Heart right ventricle (tissue), 16 donors: Measurements from ENCODE around the gene TBC1D4. TPM values are rescaled to one million over a fixed set of nuclear protein-coding genes. Genes with fewer than 3 reads are reported as not detected.

Experiments
- ATAC-seq, 8 donors: fragments of 200-7000 bp; cut with Tn5 transposase; one replicate each; pipeline ENCODE4 v1.9.1; 2020; ENCODE audit warnings: mild to moderate bottlenecking in 8 of 8, moderate library complexity in 8 of 8, moderate number of reproducible peaks in 1 of 8
- DNase-seq, 2 donors: peaks; one replicate each; pipeline ENCODE4 v3.0.0-alpha.2; 2020
- H3K27ac ChIP-seq, 10 donors: fragments of 200-600 bp; sonication (generic) in 2 of 10; one replicate each; pipeline versions ENCODE4 v1.5.0 to v1.8.0; 2020 to 2022; ENCODE audit warnings: mild to moderate bottlenecking in 3 of 10
- H3K27me3 ChIP-seq, 7 donors: fragments of 200-600 bp; one replicate each; pipeline ENCODE4 v1.8.0; 2021 to 2022; ENCODE audit warnings: mild to moderate bottlenecking in 2 of 7
- H3K36me3 ChIP-seq, 9 donors: fragments of 200-600 bp; sonication (generic) in 1 of 9; one replicate each; pipeline versions ENCODE4 v1.5.0 to v1.8.0; 2020 to 2022; ENCODE audit warnings: mild to moderate bottlenecking in 2 of 9
- H3K4me1 ChIP-seq, 9 donors: fragments of 200-600 bp; sonication (generic) in 1 of 9; one replicate each; pipeline versions ENCODE4 v1.5.0 to v1.8.0; 2020 to 2022; ENCODE audit warnings: mild to moderate bottlenecking in 4 of 9
- H3K4me3 ChIP-seq, 10 donors: fragments of 200-600 bp; sonication (generic) in 2 of 10; one replicate each; pipeline versions ENCODE4 v1.5.0 to v1.8.0; 2020 to 2022; ENCODE audit warnings: mild to moderate bottlenecking in 7 of 10, moderate library complexity in 2 of 10
- H3K9me3 ChIP-seq, 11 donors: fragments of 200-600 bp in 10 of 11; sonication (generic) in 2 of 11; one replicate each; pipeline versions ENCODE4 v1.5.0 to v1.8.0; 2013 to 2022; ENCODE audit warnings: mild to moderate bottlenecking in 2 of 11, control low read depth in 1 of 11, moderate library complexity in 1 of 11
- CTCF ChIP-seq, 9 donors: fragments of 200-600 bp; sonication (generic) in 2 of 9; IDR thresholded peaks; one replicate each; pipeline versions ENCODE4 v1.5.0 to v1.8.0; 2021 to 2022; ENCODE audit warnings: antibody characterized with exemption in 9 of 9, mild to moderate bottlenecking in 5 of 9, moderate library complexity in 1 of 9
- WGBS, 2 donors: extraction: QIAGEN DNeasy Blood & Tissue Kit; methylation state at CpG; one replicate each; pipeline ENCODE4 v1.1.7; 2013; ENCODE audit warnings: inconsistent platforms in 1 of 2; 5-methylcytosine and 5-hydroxymethylcytosine counted together
- intact Hi-C, 10 donors: fragments of 100-400 bp; cut with DNase I; formaldehyde crosslinking; loops; one replicate each; pipeline versions ENCODE4 v1.11.1 to v1.14.2; 2022
- polyA plus RNA-seq, 2 donors: library from polyadenylated mRNA; stranded (reverse); fragments of 200-250 nt; gene quantifications; one replicate each; pipeline ENCODE4 v1.2.3, GENCODE V29; 2013
- total RNA-seq, 10 donors: library from RNA; stranded (reverse); fragmentation: NEBNext Ultra II Directional in 3 of 10; extraction: Animal tissue kit (Norgen Biotek cat#: 25700) in 3 of 10; gene quantifications; one replicate each; pipeline versions ENCODE4 v1.2.1 to v1.2.4, GENCODE V29; 2021 to 2023
- donor health status: Arrhythmogenic right ventricular cardiomyopathy.
- donor health status: ischemic (EF 13 %, LVEDD 7.1; RV severe dilation, severe dysfunction).
- donor health status: healthy with polysubstance abuse.
- donor health status: DM: no; HTN: yes; CAD: no.
- donor health status: DM: no; HTN: no; CAD: no.
- donor health status: ischemic (EF 25% LVEDD 6.9; RV normal size, moderate dysfunction).
- donor health status: ischemic (EF 25% LVEDD 5.7; RV mildly dilated, moderate dysfunction).
- donor health status: healthy.
- donor health status: DM: yes; HTN: yes; CAD: no.
- donor health status: Ischemic cardiomyopathy.
- donor health status: ischemic (EF 35%, LVEDD 5.7; RV mildly dilated, moderate dysfunction).
- donor health status: nonischemic (EF 11% LVEDD 7.7; RV severe dilation, severe dysfunction).
- donor health status: DM: yes; HTN: yes; CAD: no.
- donor health status: PGD.
- donor health status: ischemic (EF 29% LVEDD 5.4; RV normal size, mild dysfunction).
- donor health status: nonischemic (EF 23%, LVEDD 6.1; RV moderate dilation, normal function).

TBC1D4 gene
- total and polyA plus RNA-seq, 12 donors = 10.1 to 124 (median 93.5) TPM

- intact Hi-C loops = no loop called here
- ATAC-seq (no peak), DNase-seq (no peak)
- H3K27me3 ChIP-seq = no peaks in the 10 kb centered on the region
- no peak for TF ChIP-seq CTCF (IDR thresholded peaks at IDR 0.05)
- no peaks in the 10 kb centered on the region for H3K9me3 ChIP-seq
- 76 to 86% methylated on average over 1 of the region's 1 CpG for WGBS, 2 donors
- H3K27ac ChIP-seq = peak overlapping the region in 1 of 10 donors; percentile 5
- peaks cover 0 to 65% (median 30%) of the 10 kb centered on the region in 9 donors for H3K4me1 ChIP-seq
- no peaks in the 10 kb centered on the region for H3K36me3 ChIP-seq
- H3K4me3 ChIP-seq = no peak overlapping the region
These were observed 27.5 kb downstream of the TBC1D4 start for GRCh38 chr13:75454497-75454896.

- Histone ChIP-seq H3K27me3 (no peaks in the 10 kb centered on the region), H3K4me1 (peaks cover 0 to 45% (median 25%) of the 10 kb centered on the region in 9 donors), H3K36me3 (no peaks in the 10 kb centered on the region), H3K4me3 (peak overlapping the region in 2 of 10 donors; percentile 6 to 12), H3K9me3 (peaks cover 0 to 5% (median 0%) of the 10 kb centered on the region in 11 donors), H3K27ac (peak overlapping the region in 6 of 10 donors; percentile 23 to 65 (median 32))
- intact Hi-C loops = no loop called here
- 54 to 57% methylated on average over 8 of the region's 8 CpGs for WGBS, 2 donors
- ATAC-seq (no peak), DNase-seq (no peak)
- TF ChIP-seq CTCF (IDR thresholded peaks at IDR 0.05) = no peak
These were observed 29.4 kb downstream of the TBC1D4 start for GRCh38 chr13:75452564-75452963.

- TF ChIP-seq CTCF (IDR thresholded peaks at IDR 0.05) = no peak
- 94 to 96% methylated on average over 4 of the region's 4 CpGs for WGBS, 2 donors
- no peak for DNase-seq
- intact Hi-C loops = no loop called here
- no peak for ATAC-seq
- Histone ChIP-seq H3K4me3 (no peak overlapping the region), H3K36me3 (no peaks in the 10 kb centered on the region), H3K27me3 (no peaks in the 10 kb centered on the region), H3K9me3 (peaks cover 0 to 5% (median 0%) of the 10 kb centered on the region in 11 donors), H3K4me1 (peaks cover 0 to 49% (median 20%) of the 10 kb centered on the region in 9 donors), H3K27ac (peak overlapping the region in 3 of 10 donors; percentile 11 to 84 (median 81))
These were observed 34.5 kb downstream of the TBC1D4 start for GRCh38 chr13:75447493-75447892.

GRCh38 chr13:75446874-75447273 is 35.1 kb downstream of the TBC1D4 start:
- Histone ChIP-seq H3K9me3 (peaks cover 0 to 5% (median 0%) of the 10 kb centered on the region in 11 donors), H3K27ac (peak overlapping the region; percentile 56 to 87 (median 78)), H3K36me3 (no peaks in the 10 kb centered on the region), H3K27me3 (no peaks in the 10 kb centered on the region), H3K4me1 (peaks cover 0 to 45% (median 22%) of the 10 kb centered on the region in 9 donors), H3K4me3 (no peak overlapping the region)
- no peak for TF ChIP-seq CTCF (IDR thresholded peaks at IDR 0.05)
- DNase-seq (no peak), ATAC-seq (no peak)
- WGBS, 2 donors = 55 to 62% methylated on average over 3 of the region's 3 CpGs
- intact Hi-C loops = no loop called here
